Stimulated activated CD8-positive, alpha-beta memory T cell treated with anti-CD3 and anti-CD28 coated beads, Interleukin-12 subunit alpha, Interleukin-12 subunit beta, amount 100 ng/mL, for 24 hours (primary cell): ENCODE results near the gene TUBB2B.

Experiments used
- DNase-seq: peaks from one replicate; pipeline ENCODE4 v3.0.0-alpha.2; 2020; ENCODE audit errors: extremely low read depth

Gene TUBB2B

GRCh38 chr6:3227363-3228045 lies at the start of gene TUBB2B:
Gene TUBB2B, minus strand, starts transcription at chr6:3227653. Its CDS starts 110 bp downstream, at chr6:3227543.
- no peak for DNase-seq

GRCh38 chr6:3277251-3277650 lies 49.8 kb upstream of the TUBB2B start:
- no peak for DNase-seq

- DNase-seq, result no peak
Measured at GRCh38 chr6:3276174-3277167, 49.0 kb upstream of the TUBB2B start.

- no peak for DNase-seq
Measured at GRCh38 chr6:3273707-3274521, 46.5 kb upstream of the TUBB2B start.

- no peak for DNase-seq
Measured at GRCh38 chr6:3272911-3273547, 45.6 kb upstream of the TUBB2B start.

- no peak for DNase-seq
Measured at GRCh38 chr6:3271756-3272155, 44.3 kb upstream of the TUBB2B start.

- DNase-seq, result no peak
Measured at GRCh38 chr6:3270258-3270657, 42.8 kb upstream of the TUBB2B start.

GRCh38 chr6:3269281-3269975 lies 42.0 kb upstream of the TUBB2B start:
- DNase-seq, result no peak

- no peak for DNase-seq
Measured at GRCh38 chr6:3268680-3269079, 41.2 kb upstream of the TUBB2B start.

- no peak for DNase-seq
Measured at GRCh38 chr6:3267162-3267561, 39.7 kb upstream of the TUBB2B start.

GRCh38 chr6:3266170-3266569 lies 38.7 kb upstream of the TUBB2B start:
- DNase-seq, result no peak

GRCh38 chr6:3265671-3266070 lies 38.2 kb upstream of the TUBB2B start:
- no peak for DNase-seq

- no peak for DNase-seq
Measured at GRCh38 chr6:3264356-3264755, 36.9 kb upstream of the TUBB2B start.

- DNase-seq, result no peak
Measured at GRCh38 chr6:3263096-3263495, 35.6 kb upstream of the TUBB2B start.

GRCh38 chr6:3261921-3262320 lies 34.5 kb upstream of the TUBB2B start:
- DNase-seq, result no peak

- no peak for DNase-seq
Measured at GRCh38 chr6:3261518-3261820, 34.0 kb upstream of the TUBB2B start.

- DNase-seq, result no peak
Measured at GRCh38 chr6:3260772-3261517, 33.5 kb upstream of the TUBB2B start.

GRCh38 chr6:3260296-3260695 lies 32.8 kb upstream of the TUBB2B start:
- no peak for DNase-seq

GRCh38 chr6:3259491-3259958 lies 32.1 kb upstream of the TUBB2B start:
- DNase-seq, result no peak
